ENCODE results near the gene BICC1.

BICC1 gene

GRCh38 chr10:58622246-58622645 is 109.6 kb downstream of the BICC1 start:
- no peak for DNase-seq (ENCODE audit: low read depth)
- no peak for TF ChIP-seq CTCF (IDR thresholded peaks at IDR 0.05; ENCODE audit: low read depth, low read length, missing control alignments)
- no peak overlapping the region for H3K4me3 ChIP-seq (ENCODE audit: low read depth, low read length)
- in situ Hi-C loops (cut with HindIII; ENCODE audit: low sequenced_read_pairs), result no loop called here

GRCh38 chr10:58625070-58625469 is 112.4 kb downstream of the BICC1 start:
- TF ChIP-seq CTCF (IDR thresholded peaks at IDR 0.05; ENCODE audit: low read depth, low read length, missing control alignments), result no peak
- no peak overlapping the region for H3K4me3 ChIP-seq (ENCODE audit: low read depth, low read length)
- in situ Hi-C loops (cut with HindIII; ENCODE audit: low sequenced_read_pairs), result no loop called here
- DNase-seq (ENCODE audit: low read depth), result peak; percentile 67

GRCh38 chr10:58627392-58627791 is 114.7 kb downstream of the BICC1 start:
- no peak for DNase-seq (ENCODE audit: low read depth)
- no peak overlapping the region for H3K4me3 ChIP-seq (ENCODE audit: low read depth, low read length)
- no peak for TF ChIP-seq CTCF (IDR thresholded peaks at IDR 0.05; ENCODE audit: low read depth, low read length, missing control alignments)
- in situ Hi-C loops (cut with HindIII; ENCODE audit: low sequenced_read_pairs), result no loop called here

GRCh38 chr10:58631715-58632114 is 119.0 kb downstream of the BICC1 start:
- H3K4me3 ChIP-seq (ENCODE audit: low read depth, low read length), result no peak overlapping the region
- DNase-seq (ENCODE audit: low read depth), result no peak
- no peak for TF ChIP-seq CTCF (IDR thresholded peaks at IDR 0.05; ENCODE audit: low read depth, low read length, missing control alignments)
- in situ Hi-C loops (cut with HindIII; ENCODE audit: low sequenced_read_pairs), result no loop called here

GRCh38 chr10:58632216-58632615 is 119.5 kb downstream of the BICC1 start:
- DNase-seq (ENCODE audit: low read depth), result no peak
- H3K4me3 ChIP-seq (ENCODE audit: low read depth, low read length), result no peak overlapping the region
- TF ChIP-seq CTCF (IDR thresholded peaks at IDR 0.05; ENCODE audit: low read depth, low read length, missing control alignments), result no peak
- in situ Hi-C loops (cut with HindIII; ENCODE audit: low sequenced_read_pairs), result no loop called here

- TF ChIP-seq CTCF (IDR thresholded peaks at IDR 0.05; ENCODE audit: low read depth, low read length, missing control alignments), result no peak
- H3K4me3 ChIP-seq (ENCODE audit: low read depth, low read length), result no peak overlapping the region
- peak; percentile 97 for DNase-seq (ENCODE audit: low read depth)
- in situ Hi-C loops (cut with HindIII; ENCODE audit: low sequenced_read_pairs), result no loop called here
Measured at GRCh38 chr10:58637352-58637751, 124.7 kb downstream of the BICC1 start.

GRCh38 chr10:58638388-58638787 is 125.7 kb downstream of the BICC1 start:
- no peak overlapping the region for H3K4me3 ChIP-seq (ENCODE audit: low read depth, low read length)
- in situ Hi-C loops (cut with HindIII; ENCODE audit: low sequenced_read_pairs), result no loop called here
- no peak for DNase-seq (ENCODE audit: low read depth)
- no peak for TF ChIP-seq CTCF (IDR thresholded peaks at IDR 0.05; ENCODE audit: low read depth, low read length, missing control alignments)

Measured in astrocyte of the cerebellum (primary cell).